ENCODE measurements around the gene SOD2.
"Not testable (repeated sequence)": the region's sequence is repeated elsewhere in the genome, so short reads cannot be mapped to it uniquely, and the experiment has no call there.

The SOD2 gene

DNA sequence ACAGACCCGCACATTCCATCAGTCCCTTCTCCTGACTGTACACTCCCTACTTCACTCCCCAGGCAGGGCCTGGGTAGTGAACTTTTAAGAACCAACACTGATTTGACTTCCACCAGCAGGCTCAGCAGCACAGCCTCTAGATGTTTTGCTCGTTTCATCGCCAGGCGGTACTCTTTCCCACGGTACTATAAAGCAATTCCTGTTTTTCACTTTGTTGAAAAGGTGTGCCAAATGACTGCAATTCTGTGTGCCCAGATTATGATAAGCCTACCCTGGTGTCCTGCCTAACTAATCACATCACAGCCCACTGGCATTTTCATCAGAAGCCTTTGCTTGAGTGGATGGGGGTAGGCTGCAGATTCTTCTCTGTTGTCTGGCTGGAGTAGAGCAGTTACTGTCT is 21.4 kb upstream of the SOD2 start:
- no peak overlapping the region for H3K27ac ChIP-seq
- no peak for TF ChIP-seq ZFX (IDR thresholded peaks at IDR 0.05; ENCODE audit: borderline replicate concordance)
- TF ChIP-seq, protein P1, sequence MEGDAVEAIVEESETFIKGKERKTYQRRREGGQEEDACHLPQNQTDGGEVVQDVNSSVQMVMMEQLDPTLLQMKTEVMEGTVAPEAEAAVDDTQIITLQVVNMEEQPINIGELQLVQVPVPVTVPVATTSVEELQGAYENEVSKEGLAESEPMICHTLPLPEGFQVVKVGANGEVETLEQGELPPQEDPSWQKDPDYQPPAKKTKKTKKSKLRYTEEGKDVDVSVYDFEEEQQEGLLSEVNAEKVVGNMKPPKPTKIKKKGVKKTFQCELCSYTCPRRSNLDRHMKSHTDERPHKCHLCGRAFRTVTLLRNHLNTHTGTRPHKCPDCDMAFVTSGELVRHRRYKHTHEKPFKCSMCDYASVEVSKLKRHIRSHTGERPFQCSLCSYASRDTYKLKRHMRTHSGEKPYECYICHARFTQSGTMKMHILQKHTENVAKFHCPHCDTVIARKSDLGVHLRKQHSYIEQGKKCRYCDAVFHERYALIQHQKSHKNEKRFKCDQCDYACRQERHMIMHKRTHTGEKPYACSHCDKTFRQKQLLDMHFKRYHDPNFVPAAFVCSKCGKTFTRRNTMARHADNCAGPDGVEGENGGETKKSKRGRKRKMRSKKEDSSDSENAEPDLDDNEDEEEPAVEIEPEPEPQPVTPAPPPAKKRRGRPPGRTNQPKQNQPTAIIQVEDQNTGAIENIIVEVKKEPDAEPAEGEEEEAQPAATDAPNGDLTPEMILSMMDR (IDR thresholded peaks at IDR 0.05) = no peak

DNA sequence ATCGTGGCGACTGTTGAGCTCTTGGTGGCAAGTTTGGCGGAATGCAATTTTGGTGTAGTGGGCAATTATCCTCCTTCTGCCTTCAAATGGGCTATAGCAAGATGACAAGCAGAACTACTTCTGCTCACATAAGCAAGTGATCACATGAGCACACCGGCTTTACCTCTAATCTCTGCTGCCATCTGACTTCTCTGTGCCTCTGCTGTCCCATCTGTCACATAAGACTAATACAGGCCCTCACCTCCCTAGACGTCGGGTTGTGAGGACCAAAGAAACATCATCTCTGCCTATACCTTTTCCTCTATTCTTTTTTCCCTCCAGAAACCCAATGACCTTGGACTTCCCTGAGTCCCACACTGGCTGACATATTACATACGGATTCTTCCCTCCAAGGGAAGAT is 20.9 kb upstream of the SOD2 start:
- H3K27ac ChIP-seq = no peak overlapping the region

DNA sequence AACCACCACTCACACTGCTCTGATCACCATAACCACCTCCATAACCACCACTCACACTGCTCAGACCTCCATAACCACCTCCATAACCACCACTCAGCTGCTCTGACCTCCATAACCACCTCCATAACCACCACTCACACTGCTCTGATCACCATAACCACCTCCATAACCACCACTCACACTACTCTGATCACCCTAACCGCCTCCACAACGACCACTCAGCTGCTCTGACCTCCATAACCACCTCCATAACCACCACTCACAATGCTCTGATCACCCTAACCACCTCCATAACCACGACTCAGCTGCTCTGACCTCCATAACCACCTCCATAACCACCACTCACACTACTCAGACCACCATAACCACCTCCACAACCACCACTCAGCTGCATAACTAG is 19.3 kb upstream of the SOD2 start:
- not testable (repeated sequence) for H3K27ac ChIP-seq

More for the DNA sequence above, 20.9 kb upstream of the SOD2 start:
- TF ChIP-seq ZFX (IDR thresholded peaks at IDR 0.05; ENCODE audit: borderline replicate concordance) = no peak
- TF ChIP-seq, protein P1 (IDR thresholded peaks at IDR 0.05) = no peak

DNA sequence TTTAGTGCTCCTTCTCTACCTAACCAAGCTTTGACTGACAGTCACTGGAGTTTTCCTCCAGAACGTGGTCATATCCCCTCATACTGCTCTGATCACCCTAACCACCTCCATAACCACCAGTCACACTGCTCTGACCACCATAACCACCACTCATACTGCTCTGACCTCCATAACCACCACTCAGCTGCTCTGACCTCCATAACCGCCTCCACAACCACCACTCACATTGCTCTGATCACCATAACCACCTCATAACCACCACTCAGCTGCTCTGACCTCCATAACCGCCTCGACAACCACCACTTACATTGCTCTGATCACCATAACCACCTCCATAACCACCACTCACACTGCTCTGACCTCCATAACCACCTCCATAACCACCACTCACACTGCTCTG is 17.6 kb upstream of the SOD2 start:
- not testable (repeated sequence) for H3K27ac ChIP-seq

DNA sequence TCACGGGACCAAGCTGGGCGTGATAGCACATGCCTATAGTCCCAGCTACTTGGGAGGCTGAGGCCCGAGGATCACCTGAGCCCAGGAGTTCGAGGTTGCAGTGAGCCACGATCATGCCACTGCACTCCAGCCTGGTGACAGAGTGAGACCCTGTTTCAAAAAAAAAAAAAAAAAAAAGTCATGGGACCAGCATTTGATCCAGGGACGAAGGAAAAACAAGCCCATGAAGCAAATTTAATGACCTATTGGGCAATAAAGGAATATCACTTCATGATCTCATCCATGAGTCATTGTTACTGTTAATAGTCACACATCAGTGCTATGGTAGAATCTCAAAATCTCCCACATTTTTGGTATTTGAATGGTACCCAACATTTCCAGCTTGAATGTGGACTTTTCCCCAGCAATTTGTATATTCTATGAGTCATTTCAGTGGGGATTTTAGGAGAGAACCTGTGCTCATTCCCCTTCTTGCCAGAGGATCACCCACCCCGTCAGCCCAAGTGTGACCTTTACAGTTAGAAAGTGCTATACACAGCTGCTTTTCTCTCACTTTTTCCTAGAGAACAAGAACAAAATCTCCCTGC is 8.5 kb upstream of the SOD2 start:
- no peak for TF ChIP-seq ZFX (IDR thresholded peaks at IDR 0.05; ENCODE audit: borderline replicate concordance)
- TF ChIP-seq, protein P1 (IDR thresholded peaks at IDR 0.05) = no peak
- no peak overlapping the region for H3K27ac ChIP-seq

DNA sequence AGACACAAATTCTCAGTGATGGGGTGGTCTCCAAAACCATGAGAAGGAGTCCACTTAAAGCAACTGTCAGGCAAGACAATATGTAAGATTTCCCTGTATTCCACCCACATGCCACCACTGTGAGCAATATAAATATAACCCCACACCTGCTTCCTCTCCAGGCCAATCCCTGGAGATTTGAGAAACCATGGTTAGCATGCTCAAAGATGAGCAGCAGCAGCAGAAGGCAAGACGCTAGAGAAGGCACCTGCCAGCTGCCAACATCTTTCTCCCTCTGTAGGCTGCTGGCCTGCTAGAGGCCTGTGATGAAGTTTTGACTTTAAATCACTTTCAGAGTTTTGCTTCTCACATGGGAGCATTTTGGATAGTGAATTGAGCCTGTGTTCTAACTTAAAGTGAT is 7.9 kb upstream of the SOD2 start:
- no peak overlapping the region for H3K27ac ChIP-seq
- no peak for TF ChIP-seq ZFX (IDR thresholded peaks at IDR 0.05; ENCODE audit: borderline replicate concordance)
- TF ChIP-seq, protein P1 (IDR thresholded peaks at IDR 0.05) = no peak

DNA sequence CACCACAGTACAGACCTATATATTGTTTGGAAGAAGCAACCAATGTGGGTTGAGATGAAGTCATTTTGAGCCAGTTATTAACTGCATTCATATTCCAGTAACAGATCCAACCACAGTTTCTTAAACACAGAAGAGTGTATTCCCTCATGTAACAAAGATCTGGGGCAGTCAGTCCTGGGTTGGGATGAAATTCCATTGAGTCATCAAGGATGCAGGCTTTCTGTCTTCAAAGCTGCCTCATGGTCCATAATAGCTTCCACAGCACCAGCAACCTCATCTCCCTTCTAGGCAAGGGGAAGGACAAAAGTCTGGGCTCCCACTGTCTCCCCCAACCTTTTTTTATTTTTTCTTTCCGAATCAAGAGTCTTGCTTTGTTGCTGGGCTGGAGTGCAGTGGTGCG is 2.9 kb upstream of the SOD2 start:
- TF ChIP-seq ZFX (IDR thresholded peaks at IDR 0.05; ENCODE audit: borderline replicate concordance) = no peak
- TF ChIP-seq, protein P1 (IDR thresholded peaks at IDR 0.05) = no peak
- no peak overlapping the region for H3K27ac ChIP-seq

DNA sequence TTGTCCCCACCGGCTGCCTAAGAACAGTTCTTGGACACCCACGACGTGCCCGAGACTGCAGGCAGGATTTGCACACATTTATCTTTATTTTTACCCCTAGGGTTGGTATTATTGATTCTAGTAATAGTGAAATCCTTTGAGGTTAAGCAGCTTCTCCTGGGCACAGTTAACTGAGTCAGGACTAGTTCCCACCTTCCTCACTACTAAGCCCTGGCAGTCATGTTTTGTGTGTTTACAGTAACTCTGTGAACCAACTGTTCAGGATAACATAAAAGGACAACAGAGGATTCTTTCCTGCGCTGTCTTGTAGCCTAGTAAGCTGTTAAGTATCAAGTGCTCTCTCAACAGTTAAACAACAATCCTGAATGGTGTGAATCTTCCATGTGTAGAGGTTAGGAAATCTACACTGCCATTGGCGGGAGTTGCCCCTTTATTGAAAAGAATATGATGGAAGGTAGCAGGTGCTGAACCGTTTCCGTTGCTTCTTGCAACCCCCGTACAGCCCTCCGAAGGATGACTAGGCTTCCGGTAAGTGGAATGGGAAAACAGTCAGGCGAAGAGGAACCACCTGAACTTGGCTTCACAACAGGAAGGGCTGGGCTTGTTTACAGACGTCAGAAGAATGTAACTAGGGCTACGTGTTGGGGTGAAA is 979 bp upstream of the SOD2 start:
- H3K27ac ChIP-seq = peak overlapping the region; percentile 83

More for the DNA sequence above, 979 bp upstream of the SOD2 start:
- no peak for TF ChIP-seq ZFX (IDR thresholded peaks at IDR 0.05; ENCODE audit: borderline replicate concordance)
- TF ChIP-seq, protein P1 (IDR thresholded peaks at IDR 0.05) = no peak

Measured in 22Rv1 (cell line).